ENCODE data around the gene BAG5.
"Not testable (repeated sequence)": the region's sequence is repeated elsewhere in the genome, so short reads cannot be mapped to it uniquely, and the experiment has no call there.

Gene BAG5

GRCh38 chr14:103521951-103522563, 40.4 kb downstream of the BAG5 start:
- DNase-seq = no peak

GRCh38 chr14:103521438-103521950, 41.0 kb downstream of the BAG5 start:
- DNase-seq = no peak

GRCh38 chr14:103520657-103521437, 41.6 kb downstream of the BAG5 start:
- DNase-seq = no peak

GRCh38 chr14:103520269-103520656, 42.2 kb downstream of the BAG5 start:
- no peak for DNase-seq

DNA sequence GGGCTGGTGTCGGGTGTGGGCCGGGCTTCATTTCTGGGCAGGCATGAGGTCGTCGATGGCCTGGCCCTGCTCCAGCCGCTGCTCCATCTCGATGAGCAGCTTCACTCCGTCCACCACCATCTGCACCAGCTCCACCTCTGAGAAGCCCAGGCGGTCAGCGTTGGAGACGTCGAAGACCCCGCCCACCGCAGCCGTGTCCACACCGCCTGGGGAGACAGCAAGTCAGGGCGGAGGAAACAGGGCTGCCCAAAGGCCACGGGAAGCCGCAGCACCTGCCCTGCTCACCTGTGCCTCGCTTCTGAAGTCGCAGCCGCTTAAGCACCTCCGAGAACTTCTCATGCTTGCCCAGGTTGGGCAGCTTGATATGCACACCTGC, 42.6 kb downstream of the BAG5 start:
- no peak for DNase-seq

GRCh38 chr14:103519043-103519836, 43.2 kb downstream of the BAG5 start:
- DNase-seq = no peak

DNA sequence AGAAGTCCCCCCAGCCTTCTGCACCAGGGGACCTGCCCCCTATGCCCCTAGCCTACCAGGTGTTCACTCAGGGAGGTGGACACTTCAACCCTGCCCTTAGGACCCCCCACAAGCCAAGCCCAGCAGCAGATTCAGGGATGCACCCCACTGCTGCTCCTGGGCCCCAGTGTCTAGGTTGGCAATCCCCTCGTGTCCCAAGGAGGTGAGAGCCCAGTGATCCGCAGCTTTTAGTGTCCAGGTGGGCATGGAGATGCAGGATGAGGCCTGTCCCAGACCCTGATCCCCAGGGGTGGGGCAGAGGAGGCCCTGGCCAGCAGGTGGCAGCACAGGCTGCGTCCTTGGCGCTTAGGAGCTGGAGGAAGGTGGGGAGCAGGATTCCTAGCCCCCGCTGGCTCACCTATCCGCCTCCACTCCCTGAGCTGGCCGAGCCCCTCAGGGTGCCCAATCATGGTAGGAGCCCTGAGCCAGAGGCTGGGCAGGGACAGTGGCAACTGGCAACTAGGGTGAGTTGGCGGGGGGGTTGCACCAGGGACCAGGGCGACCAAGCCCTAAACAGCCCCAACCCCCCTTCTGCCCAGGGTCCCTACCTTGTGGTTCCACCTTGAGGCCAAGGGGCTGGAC, 43.9 kb downstream of the BAG5 start:
- no peak for DNase-seq

DNA sequence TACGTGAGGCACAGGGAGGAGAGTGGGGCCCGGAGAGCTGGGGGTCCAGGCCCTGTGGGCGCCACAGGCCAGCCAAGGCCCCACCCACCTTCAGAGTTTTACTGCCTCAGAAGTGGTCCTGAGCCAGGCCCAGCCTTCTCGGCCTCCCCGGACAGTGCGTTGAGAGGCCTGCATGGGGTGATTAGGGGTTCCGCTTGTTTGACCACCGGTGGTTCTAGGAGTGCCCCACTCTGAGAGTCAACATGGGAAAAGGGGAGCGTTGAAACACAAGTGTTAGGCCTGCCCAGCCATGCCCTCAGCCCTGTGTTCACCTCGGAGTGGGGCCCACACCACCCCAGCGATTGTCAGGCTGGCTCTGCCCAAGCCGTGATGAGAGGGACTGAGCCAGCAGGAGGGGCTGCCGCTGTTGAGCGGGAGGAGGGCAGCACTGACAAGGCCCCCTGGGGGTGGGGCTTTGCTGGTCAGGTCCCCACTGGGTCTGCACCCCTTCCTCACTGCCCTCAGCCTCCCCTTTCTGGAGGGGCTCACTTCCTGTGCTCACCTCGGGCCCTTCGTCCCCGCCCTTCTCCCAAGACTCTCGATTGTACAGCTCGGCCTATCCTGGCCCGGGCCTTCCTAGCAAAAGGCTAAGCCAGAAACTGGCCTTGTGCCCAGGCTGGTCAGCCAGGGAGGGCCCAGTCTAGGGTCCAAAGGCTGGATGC, 44.6 kb downstream of the BAG5 start:
- no peak for DNase-seq

DNA sequence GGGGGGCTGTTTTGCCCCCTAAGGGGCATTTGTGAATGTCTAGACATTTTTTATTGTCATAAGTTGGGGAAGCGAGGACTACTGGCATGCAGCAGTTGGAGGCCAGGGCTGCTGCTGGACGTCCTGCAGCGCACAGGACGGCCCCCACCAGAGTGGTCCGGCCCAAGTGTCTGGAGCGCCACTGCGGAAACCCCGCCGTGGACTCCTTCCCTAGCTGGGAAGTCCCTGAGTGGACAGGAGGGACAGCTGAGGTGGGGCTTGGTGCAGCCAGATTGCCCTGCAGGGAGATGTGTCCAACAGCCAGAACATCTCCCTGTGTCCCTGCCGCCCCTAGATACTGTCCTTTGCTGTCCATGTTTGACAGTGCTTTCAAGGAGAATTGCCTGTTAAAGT, 45.3 kb downstream of the BAG5 start:
- DNase-seq = no peak

GRCh38 chr14:103516426-103517173, 45.9 kb downstream of the BAG5 start:
- no peak for DNase-seq

DNA sequence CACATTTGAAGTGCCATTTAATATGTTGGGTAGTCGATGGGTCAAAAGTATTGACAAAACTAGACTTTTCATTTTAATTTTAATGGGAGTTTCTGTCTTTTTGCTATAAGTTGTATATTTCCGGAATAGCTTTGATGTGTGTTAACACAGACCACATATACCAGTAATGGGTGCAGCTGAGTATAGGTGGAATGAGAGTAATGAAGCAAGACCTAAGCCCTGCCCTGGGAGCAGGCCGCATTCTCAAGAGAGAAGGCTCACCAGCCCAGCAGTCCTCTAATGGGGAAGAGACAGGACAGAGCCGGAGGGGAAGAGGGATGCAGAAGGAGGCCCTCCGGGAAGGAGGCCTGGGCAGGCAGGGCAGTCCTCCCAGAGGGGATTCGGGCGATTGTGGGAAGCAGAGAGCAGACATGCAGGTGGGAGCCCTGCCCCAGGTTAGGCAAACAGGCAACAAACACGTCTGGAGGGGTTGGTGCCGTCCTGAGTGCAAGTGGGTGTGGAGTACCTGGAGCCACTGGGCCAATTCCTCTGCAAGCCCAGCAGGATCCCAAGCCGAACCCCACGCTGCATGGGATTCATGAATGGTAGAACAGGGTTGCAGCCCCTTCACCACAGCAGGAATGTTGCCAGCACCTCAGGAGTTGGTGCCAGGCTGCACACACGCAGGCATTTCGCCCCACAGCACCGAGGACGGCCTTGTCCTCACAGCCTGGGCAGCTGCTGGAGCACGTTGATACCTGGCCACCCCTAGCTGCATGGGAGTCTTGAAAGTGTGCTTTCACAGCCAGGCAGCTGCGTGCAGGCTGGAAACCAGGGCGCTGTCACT, 47.6 kb downstream of the BAG5 start:
- no peak for DNase-seq

DNA sequence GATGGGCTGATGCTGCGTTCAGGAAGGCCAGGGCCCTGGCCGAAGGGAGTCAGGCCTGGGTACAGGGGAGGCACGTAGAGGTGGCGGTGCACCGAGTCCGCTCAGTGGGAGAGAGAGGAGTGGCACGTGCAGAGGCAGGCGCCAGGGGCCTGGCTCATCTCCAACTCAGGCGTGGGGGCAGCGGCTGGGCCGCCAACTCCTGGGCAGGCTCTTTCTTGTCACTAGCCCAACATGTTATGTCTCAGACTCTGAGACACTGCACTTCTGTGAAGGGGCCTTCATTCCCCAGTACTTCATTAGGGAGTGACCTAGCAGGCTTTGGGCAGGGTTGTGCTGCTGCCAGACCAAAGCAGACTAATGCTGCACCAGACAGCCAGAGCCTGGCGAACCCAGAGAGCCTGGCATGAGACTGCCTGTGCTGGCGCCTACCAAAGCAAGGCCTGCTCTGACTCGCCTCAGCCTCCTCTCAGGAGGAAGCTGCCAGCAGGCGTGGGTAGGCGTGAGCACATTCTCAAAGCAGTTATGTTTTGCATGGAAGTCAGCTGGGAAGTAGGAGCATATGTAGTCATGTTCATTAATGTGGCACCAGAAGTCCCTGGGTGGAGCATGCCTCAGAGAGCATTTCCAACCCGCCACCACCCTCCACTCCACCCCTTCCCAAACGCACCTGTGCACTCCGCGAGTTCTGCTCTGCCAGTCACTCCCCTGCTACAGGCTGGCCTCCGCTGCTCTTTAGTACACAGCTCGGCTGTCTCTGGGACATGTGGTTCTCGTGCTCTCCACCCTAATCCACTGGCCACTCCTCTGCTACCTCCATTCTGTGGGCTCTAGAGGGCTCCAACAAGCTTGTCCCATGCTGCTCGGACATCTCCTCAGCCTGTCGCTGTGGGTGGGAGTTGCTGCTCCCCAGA, 49.5 kb downstream of the BAG5 start:
- DNase-seq = no peak

- DNase-seq = not testable (repeated sequence)
Measured at GRCh38 chr14:103512180-103512579, 50.3 kb downstream of the BAG5 start.

DNA sequence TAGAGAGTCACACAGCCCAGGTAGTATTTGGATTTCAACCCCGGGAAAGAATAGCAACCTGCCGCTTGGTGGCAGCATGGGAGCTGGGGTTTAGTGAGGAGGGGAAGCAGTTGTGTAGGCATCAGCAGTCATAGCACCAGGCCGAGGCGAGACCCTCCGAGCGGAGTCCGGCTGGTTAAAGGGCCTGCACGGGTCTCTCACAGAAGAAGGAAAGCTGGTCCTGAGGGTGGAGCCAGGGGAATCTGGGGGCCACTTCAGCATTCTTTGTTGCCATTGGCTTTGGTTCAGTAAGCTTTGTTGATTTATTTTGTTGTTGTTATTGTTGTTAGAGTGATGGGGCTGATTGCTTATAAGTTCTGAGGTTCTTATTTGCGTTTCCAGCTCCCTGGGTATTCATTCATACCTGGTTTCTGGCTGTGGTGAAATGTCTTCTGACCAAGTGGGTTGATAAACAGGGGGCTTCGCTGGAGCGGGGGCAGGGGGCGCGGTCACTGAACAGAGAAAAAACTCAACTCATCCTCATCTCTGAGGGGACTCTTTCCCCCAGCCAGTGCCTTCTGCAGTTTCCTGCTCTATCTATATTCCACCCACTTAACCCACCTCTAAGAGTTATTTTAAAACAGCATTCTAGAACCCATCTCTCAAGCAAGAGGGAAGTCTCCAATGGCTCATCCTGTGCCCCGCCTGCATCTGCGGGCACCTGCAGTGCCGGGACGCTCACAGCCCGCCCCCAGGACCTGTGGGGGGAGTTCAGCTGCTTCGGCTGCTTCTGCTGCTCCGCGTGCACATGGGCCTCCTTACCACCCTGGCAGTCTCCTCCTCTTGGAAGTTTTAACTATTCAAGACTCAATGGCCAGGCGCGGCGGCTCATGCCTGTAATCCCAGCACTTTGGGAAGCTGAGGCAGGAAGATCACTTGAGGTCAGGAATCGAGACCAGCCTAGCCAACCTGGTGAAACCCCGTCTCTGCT, 51.4 kb downstream of the BAG5 start:
- DNase-seq = no peak

DNA sequence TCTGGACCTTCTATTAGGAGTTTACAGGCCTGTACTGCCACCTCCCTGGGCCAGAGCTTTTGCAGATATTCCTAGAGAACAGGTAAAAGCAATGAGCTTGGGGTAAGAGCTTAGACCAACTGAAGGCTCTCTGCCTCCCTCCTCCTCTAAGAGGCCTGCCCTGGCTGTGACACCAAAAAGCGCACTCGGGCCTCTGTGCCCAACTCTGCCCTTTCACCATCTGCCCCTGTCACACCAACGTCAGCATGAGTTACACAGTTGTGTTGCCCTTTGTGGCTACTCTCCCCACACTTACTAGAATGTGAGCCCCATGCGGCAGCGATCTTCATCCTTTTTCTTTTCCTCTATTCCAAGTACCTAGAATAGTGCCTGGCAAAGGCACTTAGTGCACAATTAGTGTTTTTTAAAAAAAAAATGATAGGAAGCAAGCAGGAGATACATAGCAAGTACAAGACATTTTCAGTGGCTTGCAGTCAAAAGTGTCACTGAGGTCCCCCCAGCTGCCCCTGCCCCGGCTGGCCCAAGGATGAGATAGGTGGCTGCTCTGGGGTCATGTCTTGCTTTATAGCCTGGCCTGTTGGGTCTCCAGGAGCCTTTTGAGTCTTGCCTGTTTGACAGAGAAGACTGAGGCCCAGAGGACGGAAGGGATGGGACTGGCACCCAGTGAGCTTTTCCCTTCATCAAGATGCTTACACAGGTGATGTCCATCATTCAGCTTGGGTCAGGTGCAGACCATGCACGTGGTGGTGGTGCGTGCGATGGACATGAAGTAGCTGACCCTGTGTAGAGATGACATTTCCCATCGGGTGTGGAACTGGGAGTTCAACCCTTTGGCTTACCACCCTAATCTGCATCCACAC, 52.4 kb downstream of the BAG5 start:
- no peak for DNase-seq

GRCh38 chr14:103508521-103509329, 53.7 kb downstream of the BAG5 start:
- DNase-seq = no peak

GRCh38 chr14:103507751-103508150, 54.7 kb downstream of the BAG5 start:
- DNase-seq = no peak

Data from NCI-H1048 (cell line).